K562 (cell line): ENCODE results near the gene TMEM271. TPM values are rescaled to one million over a fixed set of nuclear protein-coding genes. Genes with fewer than 3 reads are reported as not detected.

Experiments used
- CUX1 ChIP-seq: fragments of 200-800 bp; sonication (Bioruptor generic); IDR thresholded peaks from 2 replicates; pipeline ENCODE4 v1.6.1; 2016; ENCODE audit warnings: missing genetic modification characterization, missing compliant biosample characterization
- HOMEZ ChIP-seq: fragments of 250-450 bp; sonication (Bioruptor Pico); IDR thresholded peaks from 2 replicates; pipeline ENCODE4 v1.4.0; 2020; ENCODE audit warnings: mild to moderate bottlenecking, moderate library complexity
- IRF2 ChIP-seq: sonication (generic); formaldehyde crosslinking; IDR thresholded peaks from 2 replicates; pipeline ENCODE4 v1.8.1; 2022; ENCODE audit warnings: mild to moderate bottlenecking, missing genetic modification reagents
- MEF2A ChIP-seq: IDR thresholded peaks from 2 replicates; pipeline ENCODE4 v1.6.1; 2011; ENCODE audit warnings: low read depth, mild to moderate bottlenecking, low read length, moderate library complexity; ENCODE audit not compliant: control insufficient read depth
- SREBF2 ChIP-seq: sonication (generic); formaldehyde crosslinking; IDR thresholded peaks from 2 replicates; pipeline ENCODE4 v1.4.0; 2020; ENCODE audit warnings: mild to moderate bottlenecking, missing genetic modification reagents
- TCF3 ChIP-seq: sonication (generic); formaldehyde crosslinking; IDR thresholded peaks from 2 replicates; pipeline ENCODE4 v1.4.0; 2020; ENCODE audit warnings: mild to moderate bottlenecking, missing genetic modification reagents
- USF2 ChIP-seq: sonication (generic); formaldehyde crosslinking; IDR thresholded peaks from 2 replicates; pipeline ENCODE4 v1.5.0; 2020; ENCODE audit warnings: missing genetic modification reagents
- ZNF134 ChIP-seq: fragments of 250-450 bp; sonication (Bioruptor Pico); conservative IDR thresholded peaks from 2 replicates; pipeline ENCODE4 v1.4.0; 2020
- ZNF316 ChIP-seq: fragments of 450-650 bp; IDR thresholded peaks from 2 replicates; pipeline ENCODE4 v1.6.1; 2016
- ZNF318 ChIP-seq, 2 experiments: fragments of 450-650 bp; IDR thresholded peaks; 2 replicates each; pipeline ENCODE4 v1.6.1; 2016; ENCODE audit warnings: mild to moderate bottlenecking in 2 of 2, borderline replicate concordance in 1 of 2, low read depth in 1 of 2, moderate library complexity in 1 of 2
- polyA plus RNA-seq, 8 experiments: library from polyadenylated mRNA; depleted of rRNA in 4 of 8; stranded (reverse) in 5 of 8; unstranded in 3 of 8; fragments of >200 nt; fragmentation: Nextera tagmentation in 2 of 8; fragmentation: Illumina TruSeq in 1 of 8; extraction: Ambion mirVana in 2 of 8; extraction: Trizol in 1 of 8; gene quantifications; 2 replicates each; pipeline versions ENCODE4 v1.2.1 to v1.2.3, GENCODE V29; 2011 to 2014; ENCODE audit warnings: inconsistent platforms in 1 of 8, missing spikeins in 1 of 8
- total RNA-seq, 7 experiments: library from RNA; depleted of rRNA in 6 of 7; stranded (reverse); fragments of >200 nt in 6 of 7; fragmentation: Illumina TruSeq in 2 of 7; extraction: Trizol in 2 of 7; gene quantifications; 2 replicates each; pipeline versions ENCODE4 v1.2.1 to v1.2.3, GENCODE V29; 2011 to 2021; ENCODE audit warnings: low replicate concordance in 1 of 7

TMEM271 gene
- total and polyA plus RNA-seq, 9 of the 15 experiments (the other 6 are each of a cell fraction or from before 2014, with no cell fraction given) = not detected

- TF ChIP-seq ZNF318 (IDR thresholded peaks at IDR 0.05; ENCODE audit: borderline replicate concordance in 1 of 2, low read depth in 1 of 2) = no peak
- no peak for TF ChIP-seq IRF2 (CRISPR knock-in tag)
- TF ChIP-seq CUX1 (CRISPR knock-in tag) = no peak
- TF ChIP-seq SREBF2 (CRISPR knock-in tag) = no peak
- TF ChIP-seq TCF3 (CRISPR knock-in tag) = no peak
- TF ChIP-seq ZNF134 (CRISPR knock-in tag) = no peak
- no peak for TF ChIP-seq ZNF316
- no peak for TF ChIP-seq USF2 (CRISPR knock-in tag)
- TF ChIP-seq MEF2A = no peak
- TF ChIP-seq HOMEZ (CRISPR knock-in tag) = no peak
Measured at GRCh38 chr4:573122-573892, 2.8 kb downstream of the TMEM271 start (continued).
